HG03097 (cell line): ENCODE data around the gene CFAP65.

Source experiments
- ATAC-seq: cut with Tn5 transposase; IDR thresholded peaks from one replicate; pipeline ENCODE4 v1.9.1; 2021; ENCODE audit not compliant: unreplicated experiment, low FRiP score

Gene CFAP65

GRCh38 chr2:218979846-218980734, 61.2 kb downstream of the CFAP65 start:
- ATAC-seq, result peak; percentile 70

GRCh38 chr2:218975060-218975777, 66.1 kb downstream of the CFAP65 start:
- no peak for ATAC-seq

GRCh38 chr2:218970894-218971293, 70.4 kb downstream of the CFAP65 start:
- ATAC-seq, result no peak

GRCh38 chr2:218964041-218964771, 77.1 kb downstream of the CFAP65 start:
- ATAC-seq, result no peak

GRCh38 chr2:218963601-218964000, 77.7 kb downstream of the CFAP65 start:
- no peak for ATAC-seq

- ATAC-seq, result no peak
These were observed 78.3 kb downstream of the CFAP65 start for GRCh38 chr2:218962859-218963492.

GRCh38 chr2:218961651-218962570, 79.4 kb downstream of the CFAP65 start:
- no peak for ATAC-seq

GRCh38 chr2:218961229-218961628, 80.1 kb downstream of the CFAP65 start:
- no peak for ATAC-seq

- no peak for ATAC-seq
These were observed 80.8 kb downstream of the CFAP65 start for GRCh38 chr2:218960309-218961165.

- peak; percentile 20 for ATAC-seq
These were observed 81.5 kb downstream of the CFAP65 start for GRCh38 chr2:218959761-218960308.

- ATAC-seq, result peak; percentile 89
These were observed 82.1 kb downstream of the CFAP65 start, which contains the start of gene CDK5R2 for GRCh38 chr2:218959141-218959731. Gene CDK5R2, plus strand, starts transcription at chr2:218959666. Its CDS starts 155 bp downstream, at chr2:218959821.

GRCh38 chr2:218958276-218958675, 83.0 kb downstream of the CFAP65 start:
- ATAC-seq, result no peak

GRCh38 chr2:218957671-218958070, 83.6 kb downstream of the CFAP65 start:
- no peak for ATAC-seq

- no peak for ATAC-seq
These were observed 85.3 kb downstream of the CFAP65 start for GRCh38 chr2:218956039-218956438.

GRCh38 chr2:218954541-218955300, 86.6 kb downstream of the CFAP65 start:
- ATAC-seq, result no peak

- no peak for ATAC-seq
These were observed 87.9 kb downstream of the CFAP65 start for GRCh38 chr2:218953366-218953954.
